Erythroblast (primary cell): ENCODE results near the gene HK2.

Experiments used
- GATA1 ChIP-seq: IDR thresholded peaks from 2 replicates; pipeline ENCODE4 v1.6.1; 2011; ENCODE audit warnings: low read depth, mild to moderate bottlenecking, control low read depth, low read length, moderate library complexity
- POLR2A ChIP-seq: IDR thresholded peaks from 2 replicates; pipeline ENCODE4 v1.6.1; 2011; ENCODE audit warnings: mild to moderate bottlenecking, low read length

DNA sequence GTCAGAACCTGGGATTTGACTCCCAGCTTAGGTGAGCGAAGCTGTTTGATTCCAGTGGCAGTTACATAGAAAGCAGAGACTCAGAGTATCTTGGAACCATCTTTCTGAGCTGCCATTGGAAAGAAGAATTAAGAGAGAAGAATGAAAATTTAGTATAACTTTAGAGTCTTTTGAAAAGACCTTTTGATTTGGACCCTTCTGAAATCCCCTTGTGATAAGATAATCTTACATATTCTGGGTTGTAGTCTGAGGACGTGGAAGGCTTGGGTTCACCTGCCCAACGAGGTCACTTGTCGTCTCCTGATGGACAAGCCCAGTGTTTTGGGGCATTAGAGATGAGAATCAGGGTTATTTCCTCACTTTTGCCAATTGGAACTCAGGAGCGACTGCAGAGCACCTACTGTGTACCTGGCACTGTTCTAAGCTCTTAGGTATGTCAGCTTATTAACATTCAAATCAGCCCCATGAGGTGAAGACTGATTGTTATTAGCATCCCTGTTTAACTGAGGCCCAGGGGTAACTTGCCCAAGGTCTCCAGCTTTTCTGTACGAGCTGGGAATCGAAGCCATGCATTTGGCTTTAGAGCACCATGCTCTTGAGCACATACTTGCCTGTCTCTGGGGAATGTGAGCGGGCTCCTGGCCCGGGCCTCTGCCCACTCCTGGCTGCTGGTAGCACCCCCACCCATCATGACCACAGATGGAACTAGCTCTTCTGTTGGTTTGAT, 2.9 kb downstream of the HK2 start:
- no peak for TF ChIP-seq POLR2A
- no peak for TF ChIP-seq GATA1
